Measurements from ENCODE around the gene NSD1.

DNA sequence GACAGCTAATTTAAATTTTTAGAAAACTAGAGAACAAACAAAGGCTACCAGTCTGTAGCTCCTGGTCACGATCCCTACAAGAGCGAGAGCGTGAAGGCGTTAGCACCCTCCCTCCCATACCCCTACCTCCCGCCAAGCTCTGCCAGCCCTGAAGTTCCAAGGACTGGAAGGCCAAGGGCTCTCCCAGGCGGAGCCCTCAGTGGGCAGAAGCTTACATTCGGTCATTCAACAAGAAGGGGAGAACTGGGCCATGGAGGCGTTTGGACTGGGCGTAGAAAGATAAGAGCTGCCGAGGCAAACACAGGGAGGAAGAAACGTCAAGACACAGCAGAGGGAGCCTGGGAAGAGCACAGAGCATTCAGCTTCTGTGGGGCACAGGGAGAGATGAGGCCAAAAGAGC lies 175.2 kb downstream of the NSD1 start:
- TF ChIP-seq, protein P1, sequence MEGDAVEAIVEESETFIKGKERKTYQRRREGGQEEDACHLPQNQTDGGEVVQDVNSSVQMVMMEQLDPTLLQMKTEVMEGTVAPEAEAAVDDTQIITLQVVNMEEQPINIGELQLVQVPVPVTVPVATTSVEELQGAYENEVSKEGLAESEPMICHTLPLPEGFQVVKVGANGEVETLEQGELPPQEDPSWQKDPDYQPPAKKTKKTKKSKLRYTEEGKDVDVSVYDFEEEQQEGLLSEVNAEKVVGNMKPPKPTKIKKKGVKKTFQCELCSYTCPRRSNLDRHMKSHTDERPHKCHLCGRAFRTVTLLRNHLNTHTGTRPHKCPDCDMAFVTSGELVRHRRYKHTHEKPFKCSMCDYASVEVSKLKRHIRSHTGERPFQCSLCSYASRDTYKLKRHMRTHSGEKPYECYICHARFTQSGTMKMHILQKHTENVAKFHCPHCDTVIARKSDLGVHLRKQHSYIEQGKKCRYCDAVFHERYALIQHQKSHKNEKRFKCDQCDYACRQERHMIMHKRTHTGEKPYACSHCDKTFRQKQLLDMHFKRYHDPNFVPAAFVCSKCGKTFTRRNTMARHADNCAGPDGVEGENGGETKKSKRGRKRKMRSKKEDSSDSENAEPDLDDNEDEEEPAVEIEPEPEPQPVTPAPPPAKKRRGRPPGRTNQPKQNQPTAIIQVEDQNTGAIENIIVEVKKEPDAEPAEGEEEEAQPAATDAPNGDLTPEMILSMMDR (IDR thresholded peaks at IDR 0.05; ENCODE audit: low read depth, low read length, poor library complexity, severe bottlenecking): no peak
- no peak for TF ChIP-seq EZH2phosphoT487 (IDR thresholded peaks at IDR 0.05; ENCODE audit: borderline replicate concordance, low read length)

Data from DOHH2 (cell line).